ENCODE data around the gene FRA10AC1.

FRA10AC1 gene, protein sequence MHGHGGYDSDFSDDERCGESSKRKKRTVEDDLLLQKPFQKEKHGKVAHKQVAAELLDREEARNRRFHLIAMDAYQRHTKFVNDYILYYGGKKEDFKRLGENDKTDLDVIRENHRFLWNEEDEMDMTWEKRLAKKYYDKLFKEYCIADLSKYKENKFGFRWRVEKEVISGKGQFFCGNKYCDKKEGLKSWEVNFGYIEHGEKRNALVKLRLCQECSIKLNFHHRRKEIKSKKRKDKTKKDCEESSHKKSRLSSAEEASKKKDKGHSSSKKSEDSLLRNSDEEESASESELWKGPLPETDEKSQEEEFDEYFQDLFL

DNA sequence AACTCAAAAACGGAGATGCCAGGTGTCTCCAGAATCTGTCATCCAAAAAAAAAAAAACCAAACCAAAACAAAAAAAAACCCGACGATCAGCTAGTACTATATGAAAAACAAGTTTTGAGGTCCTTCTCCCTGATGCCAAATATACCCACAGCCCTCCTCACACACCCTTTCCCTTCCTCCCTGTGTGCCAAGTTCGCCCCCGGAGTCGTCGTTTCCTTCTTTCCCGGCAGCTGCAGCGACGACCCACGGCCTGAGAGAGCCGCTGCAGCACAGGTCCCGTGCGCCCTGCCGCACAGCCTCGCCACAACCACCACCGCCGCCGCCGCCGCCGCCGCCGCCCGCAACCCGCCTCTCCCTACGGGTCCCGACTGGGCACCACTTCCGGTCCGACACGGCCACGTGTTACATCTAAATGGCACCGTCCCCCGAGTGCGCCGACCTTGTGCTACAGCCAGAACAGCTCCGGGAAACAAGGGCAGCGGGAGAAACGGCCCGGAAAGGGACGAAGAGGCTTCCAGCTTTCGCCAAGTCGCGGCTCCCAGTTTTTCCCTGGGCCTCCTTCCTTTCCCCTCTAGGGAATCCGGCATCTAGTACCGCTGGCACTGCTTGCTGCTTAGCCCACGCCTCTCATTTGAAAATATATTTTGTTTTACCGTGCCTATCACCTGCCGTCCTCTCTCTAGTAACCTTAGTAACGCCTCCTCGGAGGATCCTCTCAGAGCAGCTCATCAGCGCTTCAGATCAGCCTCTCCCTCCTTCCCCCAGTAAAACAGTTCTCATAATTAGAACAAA is at the start of gene FRA10AC1:
FRA10AC1 (minus strand) TSS at position 383 of the 792 bp plus-strand sequence. CDS start 2,486 bp downstream, outside the sequence.
- DNase-seq (ENCODE audit: low read depth) = peak; percentile 79

- DNase-seq (ENCODE audit: low read depth) = no peak
These were observed 49.4 kb upstream of the FRA10AC1 start for GRCh38 chr10:93751832-93752231.

DNA sequence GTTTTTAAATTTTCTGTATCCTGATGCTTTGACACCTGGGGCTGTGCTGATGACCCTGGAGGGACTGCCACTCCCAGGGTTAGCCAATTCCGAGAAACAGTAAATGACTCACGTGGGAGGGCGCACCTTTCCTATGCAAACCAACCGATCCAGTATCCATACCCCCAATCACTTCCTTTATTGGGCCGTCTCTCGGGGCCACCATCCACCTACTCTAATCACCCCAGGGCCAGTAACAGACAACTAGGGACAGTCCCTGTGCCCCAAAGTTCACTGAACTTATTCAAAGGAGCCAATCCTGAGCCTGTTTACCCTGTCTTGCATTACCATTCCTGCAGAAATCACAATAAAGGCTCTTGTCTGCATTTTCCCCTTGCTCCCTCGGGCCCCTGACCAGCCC is 48.7 kb upstream of the FRA10AC1 start:
- DNase-seq (ENCODE audit: low read depth) = no peak

- DNase-seq (ENCODE audit: low read depth) = no peak
These were observed 46.9 kb upstream of the FRA10AC1 start for GRCh38 chr10:93749218-93749799.

GRCh38 chr10:93746844-93747284 is 44.5 kb upstream of the FRA10AC1 start:
- DNase-seq (ENCODE audit: low read depth) = no peak

GRCh38 chr10:93745408-93746065 is 43.1 kb upstream of the FRA10AC1 start:
- no peak for DNase-seq (ENCODE audit: low read depth)

DNA sequence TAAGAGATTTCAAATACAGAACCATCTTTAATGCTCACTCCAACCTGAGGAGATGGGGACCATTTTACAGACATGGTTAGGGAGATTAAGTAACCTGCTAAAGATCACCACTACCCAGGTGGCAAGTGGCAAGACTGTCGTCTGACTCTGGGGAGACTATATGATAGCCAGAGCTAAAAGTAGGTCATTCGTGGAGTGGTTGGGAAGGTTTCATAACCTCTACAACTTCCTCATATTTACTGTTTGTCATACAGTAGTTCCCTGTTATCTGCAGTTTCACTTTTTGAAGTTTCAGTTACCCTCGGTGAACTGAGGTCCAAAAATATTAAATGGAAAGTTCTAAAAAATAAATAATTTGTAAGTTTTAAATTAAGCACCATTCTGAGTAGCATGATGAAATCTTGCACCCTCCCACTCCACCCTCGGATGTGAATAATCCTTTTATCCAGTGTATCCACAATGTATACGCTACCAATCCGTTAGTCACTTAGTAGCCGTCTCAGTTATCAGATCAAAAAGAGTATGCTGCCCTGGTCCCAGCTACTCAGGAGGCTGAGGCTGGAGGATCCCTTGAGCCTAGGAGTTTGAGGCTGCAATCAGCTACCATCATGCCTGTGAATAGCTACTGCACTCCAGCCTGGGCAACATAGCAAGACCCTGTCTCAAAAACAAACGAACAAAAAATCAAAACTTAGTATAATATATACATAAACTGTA is 40.4 kb upstream of the FRA10AC1 start:
- DNase-seq (ENCODE audit: low read depth) = no peak

DNA sequence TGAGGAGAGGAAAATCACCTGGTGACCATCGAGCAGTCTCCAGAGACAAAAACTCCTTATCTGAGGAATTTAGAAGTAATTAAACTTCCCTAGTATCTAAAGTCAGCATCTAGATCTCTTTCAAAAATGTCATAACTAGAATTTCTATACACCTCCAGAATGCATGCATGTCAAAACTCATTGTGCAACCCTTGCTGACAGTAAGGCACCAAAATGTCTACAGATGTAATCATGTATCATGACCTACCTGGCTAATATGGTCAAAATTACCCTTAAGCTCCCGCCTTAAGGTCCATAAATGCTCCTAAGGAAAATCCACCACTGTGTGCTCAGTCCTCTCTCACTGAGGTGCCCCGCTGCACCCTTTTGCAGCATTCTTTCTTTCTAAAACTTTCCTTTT is 39.0 kb upstream of the FRA10AC1 start:
- no peak for DNase-seq (ENCODE audit: low read depth)

DNA sequence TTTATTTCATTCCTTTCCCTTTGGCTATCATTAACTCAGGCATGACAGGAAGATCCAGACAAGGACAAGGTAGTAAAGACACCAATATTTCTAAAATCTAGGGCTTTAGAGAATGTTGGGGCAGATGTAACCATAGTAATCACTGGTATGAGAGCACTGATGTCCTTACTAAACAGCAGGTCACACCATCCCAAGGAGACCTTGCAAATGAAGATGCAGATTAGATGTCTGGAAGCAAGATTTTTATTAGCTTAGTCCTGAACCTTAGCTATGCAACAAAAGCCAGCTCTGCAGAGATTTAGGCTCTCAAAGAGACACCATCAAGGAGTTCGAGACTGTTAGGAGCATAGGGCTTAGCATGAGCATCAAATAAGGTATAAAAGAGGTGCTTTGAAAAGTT is 23.6 kb upstream of the FRA10AC1 start:
- DNase-seq (ENCODE audit: low read depth) = no peak

DNA sequence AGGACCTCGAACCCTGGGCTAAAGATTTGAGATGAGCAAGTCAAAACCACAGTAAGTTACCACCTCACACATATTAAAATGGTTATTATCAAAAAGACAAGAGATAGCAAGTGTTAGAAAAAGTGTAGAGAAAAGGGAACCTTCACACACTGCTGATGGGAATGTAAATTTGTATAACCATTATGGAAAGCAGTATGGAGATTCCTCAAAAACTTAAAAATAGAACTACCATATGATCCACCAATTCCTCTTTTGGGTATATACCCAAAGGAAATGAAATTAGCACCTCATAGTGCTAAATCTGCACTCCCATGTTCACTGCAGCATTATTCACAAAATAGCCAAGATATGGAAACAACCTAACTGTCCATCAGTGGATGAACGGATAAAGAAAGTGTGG is 20.8 kb upstream of the FRA10AC1 start:
- no peak for DNase-seq (ENCODE audit: low read depth)

GRCh38 chr10:93722550-93722949 is 20.2 kb upstream of the FRA10AC1 start:
- DNase-seq (ENCODE audit: low read depth) = no peak

DNA sequence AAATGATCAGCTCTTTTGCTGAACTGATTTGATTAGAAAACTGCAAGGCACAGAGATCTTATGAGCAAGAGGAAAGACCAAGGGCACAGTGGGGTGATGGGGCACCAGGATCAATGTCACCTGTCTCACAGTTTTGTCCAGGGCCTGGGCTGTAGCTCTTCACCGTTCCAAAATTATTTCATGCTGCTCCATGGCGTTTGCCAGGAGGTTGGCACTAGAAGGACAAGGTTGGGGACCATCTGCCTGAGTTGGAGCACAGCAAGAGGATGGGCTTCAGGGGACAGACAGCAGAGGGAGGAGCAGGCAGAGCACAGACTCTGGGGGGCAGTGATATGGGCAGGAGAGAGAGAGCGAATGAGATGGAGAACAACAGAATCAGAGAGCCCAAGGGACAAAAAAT is 17.5 kb upstream of the FRA10AC1 start:
- DNase-seq (ENCODE audit: low read depth) = no peak

GRCh38 chr10:93718937-93719725 is 16.7 kb upstream of the FRA10AC1 start:
- no peak for DNase-seq (ENCODE audit: low read depth)

DNA sequence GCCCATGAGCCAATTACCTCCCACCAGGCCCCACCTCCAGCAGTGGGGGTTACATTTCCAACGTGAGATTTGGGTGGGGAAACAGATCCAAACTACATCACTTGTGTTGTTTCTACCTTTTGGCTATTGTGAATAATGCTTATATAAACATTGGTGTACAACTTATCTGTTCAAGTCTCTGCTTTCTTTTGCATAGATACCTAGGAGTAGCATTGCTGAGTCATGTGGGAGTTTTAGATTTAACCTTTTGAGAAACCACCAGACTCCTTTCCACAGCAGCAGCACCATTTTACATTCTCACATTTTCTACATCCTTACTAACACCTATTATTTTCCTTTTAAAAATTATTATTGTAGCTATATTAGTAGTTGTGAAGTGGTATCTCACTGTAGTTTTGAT is 14.4 kb upstream of the FRA10AC1 start:
- no peak for DNase-seq (ENCODE audit: low read depth)

DNA sequence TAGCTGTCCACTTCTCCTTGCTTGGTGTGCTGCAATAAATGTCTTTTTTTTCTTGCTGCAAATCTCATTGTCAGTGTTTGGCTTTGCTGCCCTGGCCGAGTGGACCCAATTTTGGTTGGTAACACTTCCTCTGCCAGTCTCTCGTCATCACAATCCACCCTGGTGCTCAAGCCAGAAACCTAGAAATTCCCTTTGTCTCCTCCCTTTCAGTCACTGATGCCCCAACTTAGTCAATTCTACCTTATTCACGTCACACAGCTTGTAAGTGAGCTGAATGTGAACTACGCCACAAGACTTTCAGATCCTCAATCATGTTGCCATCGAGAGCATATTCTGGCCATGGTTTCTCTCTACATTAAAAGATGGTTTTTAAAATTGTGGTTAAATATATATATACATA is 13.0 kb upstream of the FRA10AC1 start:
- DNase-seq (ENCODE audit: low read depth) = no peak

GRCh38 chr10:93712593-93712992 is 10.2 kb upstream of the FRA10AC1 start:
- no peak for DNase-seq (ENCODE audit: low read depth)

- no peak for DNase-seq (ENCODE audit: low read depth)
These were observed 9.5 kb upstream of the FRA10AC1 start for GRCh38 chr10:93711891-93712290.

DNA sequence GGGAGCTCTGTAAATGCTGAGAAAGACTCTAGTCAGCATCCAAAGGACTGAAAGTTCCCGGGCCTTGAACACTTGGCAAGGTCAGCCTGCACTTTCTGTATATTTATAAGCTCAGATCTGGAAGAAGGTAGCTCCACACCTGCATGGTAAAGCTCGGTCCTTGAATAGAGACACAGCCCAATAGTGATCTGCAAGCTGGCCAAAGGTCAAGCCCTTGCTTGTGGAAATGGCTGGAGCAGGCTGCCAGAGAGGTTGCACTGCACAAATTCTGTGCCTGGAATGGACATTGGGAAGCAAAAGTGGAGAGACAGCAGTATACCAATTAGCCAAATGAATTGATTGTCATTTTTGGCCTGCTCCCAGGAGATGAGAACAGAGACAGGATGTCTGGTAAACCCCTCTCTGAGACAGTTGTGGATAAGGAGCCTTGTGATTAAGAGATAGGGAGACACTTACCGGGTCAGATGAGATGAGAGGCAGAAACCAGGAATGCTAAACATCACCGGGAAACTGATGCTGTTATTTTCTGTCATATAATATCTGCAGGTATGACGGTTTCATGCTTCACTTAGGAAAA is 8.0 kb upstream of the FRA10AC1 start:
- no peak for DNase-seq (ENCODE audit: low read depth)

GRCh38 chr10:93707623-93708022 is 5.2 kb upstream of the FRA10AC1 start:
- no peak for DNase-seq (ENCODE audit: low read depth)

GRCh38 chr10:93704451-93704850 is 2.1 kb upstream of the FRA10AC1 start:
- no peak for DNase-seq (ENCODE audit: low read depth)

DNA sequence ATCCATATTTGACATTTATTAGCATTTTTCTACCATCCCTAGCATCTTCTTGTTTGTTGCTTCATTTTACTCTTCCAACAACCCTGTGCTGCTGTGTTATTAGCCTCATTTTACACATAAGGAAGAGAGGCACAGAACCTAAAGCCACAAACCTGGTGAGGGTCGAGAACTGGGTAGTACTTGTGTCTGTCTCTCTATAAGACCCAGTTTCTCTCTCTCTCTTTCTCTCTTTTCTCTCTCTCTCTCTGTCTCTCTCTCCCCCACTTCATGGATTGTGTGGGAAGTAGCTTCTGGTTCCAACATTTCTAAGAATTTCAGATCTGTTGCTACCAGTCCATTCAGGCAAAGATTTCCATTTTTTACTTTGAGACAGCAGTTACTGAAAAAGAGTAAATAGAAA is 1.4 kb upstream of the FRA10AC1 start:
- no peak for DNase-seq (ENCODE audit: low read depth)
